OCI-LY3 (cell line): Measurements from ENCODE around the gene GIT2.

Experiments
- EZH2phosphoT487 ChIP-seq: fragments of 200-600 bp; shearing (Covaris generic); IDR thresholded peaks from 2 replicates; pipeline ENCODE4 v1.6.1; 2018; ENCODE audit warnings: antibody characterized with exemption, mixed run types, low read depth
- TF ChIP-seq, protein P1 (sequence below): fragments of 200-600, 300-600 bp; sonication (generic); IDR thresholded peaks from 2 replicates; pipeline ENCODE4 v1.5.1; 2014; ENCODE audit warnings: antibody characterized with exemption, low read length, low read depth

DNA sequence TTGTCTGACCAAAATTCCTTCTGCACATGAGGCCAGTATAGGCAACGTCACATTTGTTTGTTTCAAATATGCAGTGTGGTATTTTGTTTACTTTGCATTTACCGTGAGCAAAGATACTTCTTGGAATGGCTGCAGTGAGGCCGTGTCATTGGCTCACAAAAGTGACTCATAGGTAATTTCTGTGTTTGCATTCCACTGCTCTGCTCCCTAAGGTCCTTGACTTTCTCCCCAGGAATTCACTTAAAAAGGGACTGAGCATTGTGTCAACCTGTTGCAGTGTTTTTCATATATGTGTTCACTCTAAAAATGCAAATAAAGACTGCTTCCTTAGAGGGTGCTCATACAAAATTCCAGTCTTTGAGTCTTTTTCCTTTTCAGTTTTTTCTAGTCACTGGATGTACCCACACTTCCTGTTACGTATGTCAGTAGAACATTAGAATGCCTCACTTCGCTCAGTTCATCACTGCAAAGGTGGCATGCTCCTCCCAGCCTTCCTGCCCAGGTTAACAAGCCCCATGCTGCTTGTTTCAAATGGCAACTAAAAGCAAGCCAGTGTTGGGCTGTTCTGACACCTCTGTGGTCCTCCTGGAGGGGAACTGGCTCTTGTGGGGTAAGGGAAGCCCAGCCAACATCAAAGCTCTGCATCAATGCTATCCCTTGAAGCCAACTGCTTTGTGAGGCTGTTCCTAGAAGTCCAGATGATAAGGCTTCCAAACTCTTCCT is 43.1 kb upstream of the GIT2 start:
- TF ChIP-seq, protein P1, sequence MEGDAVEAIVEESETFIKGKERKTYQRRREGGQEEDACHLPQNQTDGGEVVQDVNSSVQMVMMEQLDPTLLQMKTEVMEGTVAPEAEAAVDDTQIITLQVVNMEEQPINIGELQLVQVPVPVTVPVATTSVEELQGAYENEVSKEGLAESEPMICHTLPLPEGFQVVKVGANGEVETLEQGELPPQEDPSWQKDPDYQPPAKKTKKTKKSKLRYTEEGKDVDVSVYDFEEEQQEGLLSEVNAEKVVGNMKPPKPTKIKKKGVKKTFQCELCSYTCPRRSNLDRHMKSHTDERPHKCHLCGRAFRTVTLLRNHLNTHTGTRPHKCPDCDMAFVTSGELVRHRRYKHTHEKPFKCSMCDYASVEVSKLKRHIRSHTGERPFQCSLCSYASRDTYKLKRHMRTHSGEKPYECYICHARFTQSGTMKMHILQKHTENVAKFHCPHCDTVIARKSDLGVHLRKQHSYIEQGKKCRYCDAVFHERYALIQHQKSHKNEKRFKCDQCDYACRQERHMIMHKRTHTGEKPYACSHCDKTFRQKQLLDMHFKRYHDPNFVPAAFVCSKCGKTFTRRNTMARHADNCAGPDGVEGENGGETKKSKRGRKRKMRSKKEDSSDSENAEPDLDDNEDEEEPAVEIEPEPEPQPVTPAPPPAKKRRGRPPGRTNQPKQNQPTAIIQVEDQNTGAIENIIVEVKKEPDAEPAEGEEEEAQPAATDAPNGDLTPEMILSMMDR: no peak
- TF ChIP-seq EZH2phosphoT487: no peak
